HG03460 (cell line): ENCODE measurements around the gene CAMK2A.

ENCODE experiments used
- ATAC-seq: cut with Tn5 transposase; IDR thresholded peaks from one replicate; pipeline ENCODE4 v1.9.1; 2021; ENCODE audit not compliant: unreplicated experiment

The CAMK2A gene

DNA sequence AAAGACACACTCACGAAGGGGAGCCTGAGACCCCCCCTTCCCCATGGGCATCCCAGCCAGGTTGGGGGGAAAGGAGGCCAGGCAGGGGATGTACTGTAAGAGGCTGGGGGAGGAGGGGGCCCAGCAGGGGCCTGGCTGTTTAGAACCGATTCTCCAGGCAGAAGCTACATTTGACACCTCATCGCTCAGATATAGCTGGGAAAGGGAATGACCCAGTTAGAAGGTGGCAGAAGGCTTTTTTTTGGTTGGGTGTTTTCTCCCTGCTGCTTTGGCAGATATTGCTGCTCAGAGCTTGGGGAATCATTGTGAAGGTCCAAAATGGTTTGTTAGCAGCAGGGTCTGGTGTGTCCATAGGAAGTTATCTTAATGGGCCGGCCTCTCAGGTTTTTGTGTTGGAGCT is 117.0 kb downstream of the CAMK2A start:
- no peak for ATAC-seq

DNA sequence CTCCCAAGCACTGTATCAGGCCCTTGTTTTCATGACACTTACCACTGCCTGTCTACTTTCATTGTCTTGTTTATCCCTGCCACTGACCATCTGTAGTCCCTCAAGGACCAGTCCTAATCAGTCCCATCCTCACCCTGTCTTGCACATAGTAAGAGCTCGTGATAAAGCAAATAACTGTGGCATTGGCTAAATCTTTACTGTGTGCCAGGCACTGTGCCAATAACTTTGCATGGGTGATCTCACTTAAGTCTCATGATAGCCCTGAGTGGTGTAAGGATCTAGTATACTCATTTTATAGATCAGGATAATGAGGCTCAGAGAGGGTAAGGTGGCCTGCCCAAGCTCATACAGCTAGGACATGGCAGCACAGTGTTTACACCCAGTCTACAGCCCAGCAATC is 117.4 kb downstream of the CAMK2A start:
- ATAC-seq, result no peak
